ENCODE measurements around the gene TBC1D22A. TPM values are rescaled to one million over a fixed set of nuclear protein-coding genes. Genes with fewer than 3 reads are reported as not detected.

The TBC1D22A gene
- total and polyA plus RNA-seq, 2 experiments from 2014 or later, result 15.3 to 19.8 TPM

GRCh38 chr22:46984751-46985506 lies 222.5 kb downstream of the TBC1D22A start:
- Histone ChIP-seq H3K27ac (no peak overlapping the region), H3K4me2 (no peak overlapping the region), H3K79me2 (no peaks in the 10 kb centered on the region), H3K4me1 (ENCODE audit: insufficient read depth) (no peaks in the 10 kb centered on the region), H3K36me3 (replicated peaks; ENCODE audit: insufficient read depth, low read depth) (no peaks in the 10 kb centered on the region), H2AFZ (no peak overlapping the region), H3K27me3 (no peaks in the 10 kb centered on the region), H3K9me3 (ENCODE audit: low read depth) (no peaks in the 10 kb centered on the region), H4K20me1 (ENCODE audit: insufficient read depth, poor library complexity, severe bottlenecking) (no peaks in the 10 kb centered on the region), H3K9me2 (replicated peaks; ENCODE audit: insufficient read depth) (no peaks in the 10 kb centered on the region), H3K4me3 (no peak overlapping the region)
- 87% methylated on average over 16 of the region's 16 CpGs for WGBS (ENCODE audit: low lambda C conversion rate, missing lambda C conversion rate)
- no peak for DNase-seq (ENCODE audit: low spot score)
- no peak for TF ChIP-seq EZH2 (IDR thresholded peaks at IDR 0.05; ENCODE audit: borderline replicate concordance)
- TF ChIP-seq EZH2phosphoT487 (IDR thresholded peaks at IDR 0.05; ENCODE audit: low read depth, severe bottlenecking, unreplicated experiment), result no peak
- TF ChIP-seq, protein P1, sequence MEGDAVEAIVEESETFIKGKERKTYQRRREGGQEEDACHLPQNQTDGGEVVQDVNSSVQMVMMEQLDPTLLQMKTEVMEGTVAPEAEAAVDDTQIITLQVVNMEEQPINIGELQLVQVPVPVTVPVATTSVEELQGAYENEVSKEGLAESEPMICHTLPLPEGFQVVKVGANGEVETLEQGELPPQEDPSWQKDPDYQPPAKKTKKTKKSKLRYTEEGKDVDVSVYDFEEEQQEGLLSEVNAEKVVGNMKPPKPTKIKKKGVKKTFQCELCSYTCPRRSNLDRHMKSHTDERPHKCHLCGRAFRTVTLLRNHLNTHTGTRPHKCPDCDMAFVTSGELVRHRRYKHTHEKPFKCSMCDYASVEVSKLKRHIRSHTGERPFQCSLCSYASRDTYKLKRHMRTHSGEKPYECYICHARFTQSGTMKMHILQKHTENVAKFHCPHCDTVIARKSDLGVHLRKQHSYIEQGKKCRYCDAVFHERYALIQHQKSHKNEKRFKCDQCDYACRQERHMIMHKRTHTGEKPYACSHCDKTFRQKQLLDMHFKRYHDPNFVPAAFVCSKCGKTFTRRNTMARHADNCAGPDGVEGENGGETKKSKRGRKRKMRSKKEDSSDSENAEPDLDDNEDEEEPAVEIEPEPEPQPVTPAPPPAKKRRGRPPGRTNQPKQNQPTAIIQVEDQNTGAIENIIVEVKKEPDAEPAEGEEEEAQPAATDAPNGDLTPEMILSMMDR (IDR thresholded peaks at IDR 0.05; ENCODE audit: poor library complexity), result no peak

GRCh38 chr22:46985507-46985882 lies 223.0 kb downstream of the TBC1D22A start:
- H3K4me3 ChIP-seq, result no peak overlapping the region
- H3K27me3 ChIP-seq, result no peaks in the 10 kb centered on the region
- no peaks in the 10 kb centered on the region for H3K9me3 ChIP-seq (ENCODE audit: low read depth)
- H3K27ac ChIP-seq, result no peak overlapping the region
- no peaks in the 10 kb centered on the region for H3K4me1 ChIP-seq (ENCODE audit: insufficient read depth)
- no peaks in the 10 kb centered on the region for H3K79me2 ChIP-seq
- H2AFZ ChIP-seq, result no peak overlapping the region
- no peaks in the 10 kb centered on the region for H4K20me1 ChIP-seq (ENCODE audit: insufficient read depth, poor library complexity, severe bottlenecking)
- no peaks in the 10 kb centered on the region for H3K36me3 ChIP-seq (replicated peaks; ENCODE audit: insufficient read depth, low read depth)
- TF ChIP-seq, protein P1 (IDR thresholded peaks at IDR 0.05; ENCODE audit: poor library complexity), result no peak
- no peak for TF ChIP-seq EZH2phosphoT487 (IDR thresholded peaks at IDR 0.05; ENCODE audit: low read depth, severe bottlenecking, unreplicated experiment)
- H3K4me2 ChIP-seq, result no peak overlapping the region
- no peaks in the 10 kb centered on the region for H3K9me2 ChIP-seq (replicated peaks; ENCODE audit: insufficient read depth)
- 97% methylated on average over 8 of the region's 8 CpGs for WGBS (ENCODE audit: low lambda C conversion rate, missing lambda C conversion rate)
- no peak for DNase-seq (ENCODE audit: low spot score)

- no peak overlapping the region for H3K27ac ChIP-seq
- 98% methylated on average over 11 of the region's 11 CpGs for WGBS (ENCODE audit: low lambda C conversion rate, missing lambda C conversion rate)
- TF ChIP-seq, protein P1 (IDR thresholded peaks at IDR 0.05; ENCODE audit: poor library complexity), result no peak
- no peak for TF ChIP-seq EZH2 (IDR thresholded peaks at IDR 0.05; ENCODE audit: borderline replicate concordance)
- no peak for TF ChIP-seq EZH2phosphoT487 (IDR thresholded peaks at IDR 0.05; ENCODE audit: low read depth, severe bottlenecking, unreplicated experiment)
These were observed 224.3 kb downstream of the TBC1D22A start for GRCh38 chr22:46986788-46987187.

More at GRCh38 chr22:46986788-46987187, 224.3 kb downstream of the TBC1D22A start:
- no peak overlapping the region for H2AFZ ChIP-seq
- H3K27me3 ChIP-seq, result no peaks in the 10 kb centered on the region
- H4K20me1 ChIP-seq (ENCODE audit: insufficient read depth, poor library complexity, severe bottlenecking), result no peaks in the 10 kb centered on the region
- H3K4me1 ChIP-seq (ENCODE audit: insufficient read depth), result no peaks in the 10 kb centered on the region
- no peaks in the 10 kb centered on the region for H3K9me3 ChIP-seq (ENCODE audit: low read depth)
- no peak overlapping the region for H3K4me2 ChIP-seq
- no peak overlapping the region for H3K4me3 ChIP-seq
- no peaks in the 10 kb centered on the region for H3K79me2 ChIP-seq
- no peak for DNase-seq (ENCODE audit: low spot score)
- no peaks in the 10 kb centered on the region for H3K9me2 ChIP-seq (replicated peaks; ENCODE audit: insufficient read depth)
- H3K36me3 ChIP-seq (replicated peaks; ENCODE audit: insufficient read depth, low read depth), result no peaks in the 10 kb centered on the region
